A549 (cell line): ENCODE data around the gene VSIR.

Experiments used
- BCL3 ChIP-seq: fragments of >200 bp; sonication (Bioruptor Twin); formaldehyde crosslinking; IDR thresholded peaks from 3 replicates; pipeline ENCODE4 v1.6.1; 2016
- CEBPB ChIP-seq, 2 experiments: fragments of >200 bp in 1 of 2; sonication (Bioruptor Twin) in 1 of 2; formaldehyde crosslinking in 1 of 2; IDR thresholded peaks; 2 replicates each; pipeline ENCODE4 v1.6.1; 2012 to 2016
- CTCF ChIP-seq: fragments of >200 bp; sonication (Bioruptor Twin); formaldehyde crosslinking; IDR thresholded peaks from 3 replicates; pipeline ENCODE4 v1.5.1; 2016
- EP300 ChIP-seq, 2 experiments: fragments of >200 bp; sonication (Bioruptor Twin); formaldehyde crosslinking; IDR thresholded peaks; 2 replicates in 1 of 2; 3 replicates in 1 of 2; pipeline ENCODE4 v1.6.1; 2016 to 2017
- HDAC2 ChIP-seq: fragments of 200-600 bp; sonication (generic); IDR thresholded peaks from 2 replicates; pipeline ENCODE4 v1.6.1; 2016
- HMGXB4 ChIP-seq: fragments of 250-450 bp; sonication (Bioruptor Pico); IDR thresholded peaks from 2 replicates; pipeline ENCODE4 v1.5.0; 2021; ENCODE audit warnings: mild to moderate bottlenecking, moderate library complexity, borderline replicate concordance
- KDM5A ChIP-seq: fragments of 200-600 bp; sonication (generic); IDR thresholded peaks from 2 replicates; pipeline ENCODE4 v1.6.1; 2016; ENCODE audit warnings: antibody characterized with exemption, mild to moderate bottlenecking
- MAFK ChIP-seq: fragments of 450-650 bp; IDR thresholded peaks from 2 replicates; pipeline ENCODE4 v1.6.1; 2014; ENCODE audit not compliant: partially characterized antibody
- MAZ ChIP-seq: fragments of 150-350 bp; IDR thresholded peaks from 2 replicates; pipeline ENCODE4 v1.6.1; 2014; ENCODE audit warnings: antibody characterized with exemption, low read depth, low read length, borderline replicate concordance
- POLR2A ChIP-seq: IDR thresholded peaks from 2 replicates; pipeline ENCODE4 v1.6.1; 2012; ENCODE audit warnings: mild to moderate bottlenecking, low read length
- RCOR1 ChIP-seq: fragments of 150-350 bp; IDR thresholded peaks from 2 replicates; pipeline ENCODE4 v1.6.1; 2014; ENCODE audit warnings: antibody characterized with exemption, low read length, low read depth
- TP53 ChIP-seq: fragments of 250-450 bp; sonication (Bioruptor Pico); IDR thresholded peaks from 2 replicates; pipeline ENCODE4 v1.5.0; 2021; ENCODE audit warnings: mild to moderate bottlenecking, moderate library complexity
- ZFP36 ChIP-seq: fragments of 450-650 bp; IDR thresholded peaks from 2 replicates; pipeline ENCODE4 v1.6.1; 2014; ENCODE audit warnings: borderline replicate concordance; ENCODE audit not compliant: partially characterized antibody
- TF ChIP-seq, protein P1 (sequence below): IDR thresholded peaks from 2 replicates; pipeline ENCODE4 v1.6.1; 2012

- TF ChIP-seq CTCF = no peak
- no peak for TF ChIP-seq MAFK
- no peak for TF ChIP-seq BCL3
- TF ChIP-seq MAZ = no peak
- TF ChIP-seq EP300 (IDR thresholded peaks at IDR 0.05) = no peak
- no peak for TF ChIP-seq POLR2A
- TF ChIP-seq, protein P1, sequence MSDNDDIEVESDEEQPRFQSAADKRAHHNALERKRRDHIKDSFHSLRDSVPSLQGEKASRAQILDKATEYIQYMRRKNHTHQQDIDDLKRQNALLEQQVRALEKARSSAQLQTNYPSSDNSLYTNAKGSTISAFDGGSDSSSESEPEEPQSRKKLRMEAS = no peak
- TF ChIP-seq HDAC2 = no peak
- TF ChIP-seq ZFP36 = no peak
- no peak for TF ChIP-seq HMGXB4
- TF ChIP-seq KDM5A = no peak
- TF ChIP-seq TP53 (CRISPR knock-in tag) = no peak
- no peak for TF ChIP-seq CEBPB (IDR thresholded peaks at IDR 0.05)
- no peak for TF ChIP-seq RCOR1
Measured at GRCh38 chr10:71721313-71721712, 52.0 kb downstream of the VSIR start.
